Liver (tissue), 9 donors: ENCODE data around the gene IDH3B. TPM values are rescaled to one million over a fixed set of nuclear protein-coding genes. Genes with fewer than 3 reads are reported as not detected.

Source experiments
- DNase-seq: peaks from one replicate; pipeline ENCODE4 v3.0.0-alpha.2; 2017; ENCODE audit warnings: low spot score
- H3K27ac ChIP-seq, 2 donors: one replicate each; pipeline ENCODE4 v1.7.0; 2013; ENCODE audit warnings: inconsistent platforms in 2 of 2, low read length in 2 of 2, control low read depth in 1 of 2, low read depth in 1 of 2, mild to moderate bottlenecking in 1 of 2
- H3K27me3 ChIP-seq, 4 donors: one replicate each; pipeline versions ENCODE4 v1.6.1 to v1.7.0; 2013; ENCODE audit warnings: low read length in 3 of 4, inconsistent platforms in 1 of 4, mild to moderate bottlenecking in 1 of 4, moderate library complexity in 1 of 4; ENCODE audit not compliant: control insufficient read depth in 4 of 4, insufficient read depth in 4 of 4
- H3K36me3 ChIP-seq, 4 donors: one replicate each; pipeline versions ENCODE4 v1.6.1 to v1.7.0; 2013; ENCODE audit warnings: low read length in 3 of 4, mild to moderate bottlenecking in 3 of 4, low read depth in 1 of 4, moderate library complexity in 1 of 4; ENCODE audit not compliant: control insufficient read depth in 4 of 4, insufficient read depth in 3 of 4
- H3K4me1 ChIP-seq, 4 donors: one replicate each; pipeline versions ENCODE4 v1.6.1 to v1.7.0; 2013; ENCODE audit warnings: low read length in 3 of 4, mild to moderate bottlenecking in 3 of 4, moderate library complexity in 1 of 4; ENCODE audit not compliant: control insufficient read depth in 4 of 4, insufficient read depth in 4 of 4
- H3K4me3 ChIP-seq, 3 donors: one replicate each; pipeline versions ENCODE4 v1.6.1 to v1.7.0; 2013; ENCODE audit warnings: low read length in 3 of 3, control low read depth in 1 of 3, low read depth in 1 of 3, mild to moderate bottlenecking in 1 of 3
- H3K9ac ChIP-seq, 2 donors: one replicate each; pipeline ENCODE4 v1.7.0; 2013; ENCODE audit warnings: low read length in 2 of 2, mild to moderate bottlenecking in 2 of 2, moderate library complexity in 2 of 2, control low read depth in 1 of 2, low read depth in 1 of 2
- H3K9me3 ChIP-seq, 4 donors: one replicate each; pipeline versions ENCODE4 v1.6.1 to v1.7.0; 2013; ENCODE audit warnings: low read length in 3 of 4; ENCODE audit not compliant: control insufficient read depth in 4 of 4
- ATF3 ChIP-seq: IDR thresholded peaks from 2 replicates; pipeline ENCODE4 v1.6.1; 2016; ENCODE audit warnings: antibody characterized with exemption
- CTCF ChIP-seq: fragments of 150-350 bp; IDR thresholded peaks from 2 replicates; pipeline ENCODE4 v1.5.1; 2017; ENCODE audit warnings: improper control_type of control experiment, low read depth, low read length; ENCODE audit not compliant: missing input control
- EGR1 ChIP-seq, 2 donors: IDR thresholded peaks; 2 replicates each; pipeline ENCODE4 v1.6.1; 2016 to 2018; ENCODE audit warnings: antibody characterized with exemption in 2 of 2, low read depth in 2 of 2
- FOXA1 ChIP-seq: IDR thresholded peaks from 2 replicates; pipeline ENCODE4 v1.6.1; 2016; ENCODE audit warnings: antibody characterized with exemption
- FOXA2 ChIP-seq: IDR thresholded peaks from 2 replicates; pipeline ENCODE4 v1.6.1; 2016; ENCODE audit warnings: antibody characterized with exemption
- GABPA ChIP-seq, 2 donors: IDR thresholded peaks in 1 of 2; conservative IDR thresholded peaks in 1 of 2; 2 replicates each; pipeline ENCODE4 v1.6.1; 2016; ENCODE audit warnings: antibody characterized with exemption in 2 of 2, mild to moderate bottlenecking in 1 of 2, moderate library complexity in 1 of 2
- HNF4G ChIP-seq: IDR thresholded peaks from 2 replicates; pipeline ENCODE4 v1.6.1; 2016; ENCODE audit warnings: antibody characterized with exemption
- JUND ChIP-seq, 2 donors: IDR thresholded peaks; 2 replicates each; pipeline ENCODE4 v1.6.1; 2016; ENCODE audit warnings: antibody characterized with exemption in 2 of 2
- MAX ChIP-seq: IDR thresholded peaks from 2 replicates; pipeline ENCODE4 v1.6.1; 2016; ENCODE audit warnings: antibody characterized with exemption
- NR2F2 ChIP-seq: IDR thresholded peaks from 2 replicates; pipeline ENCODE4 v1.6.1; 2016; ENCODE audit warnings: antibody characterized with exemption
- RAD21 ChIP-seq, 2 donors: IDR thresholded peaks; 2 replicates each; pipeline ENCODE4 v1.6.1; 2016; ENCODE audit warnings: antibody characterized with exemption in 2 of 2, mild to moderate bottlenecking in 2 of 2
- REST ChIP-seq: IDR thresholded peaks from 2 replicates; pipeline ENCODE4 v1.6.1; 2016; ENCODE audit warnings: antibody characterized with exemption, mild to moderate bottlenecking
- RXRA ChIP-seq, 2 donors: IDR thresholded peaks; 2 replicates each; pipeline ENCODE4 v1.6.1; 2017 to 2018; ENCODE audit warnings: antibody characterized with exemption in 2 of 2, mild to moderate bottlenecking in 1 of 2
- SP1 ChIP-seq: IDR thresholded peaks from 2 replicates; pipeline ENCODE4 v1.6.1; 2018; ENCODE audit warnings: antibody characterized with exemption, mild to moderate bottlenecking
- TAF1 ChIP-seq: conservative IDR thresholded peaks from 2 replicates; pipeline ENCODE4 v1.6.1; 2016; ENCODE audit warnings: antibody characterized with exemption, mild to moderate bottlenecking
- YY1 ChIP-seq: IDR thresholded peaks from 2 replicates; pipeline ENCODE4 v1.6.1; 2016; ENCODE audit warnings: antibody characterized with exemption, mild to moderate bottlenecking
- ZBTB33 ChIP-seq: IDR thresholded peaks from 2 replicates; pipeline ENCODE4 v1.6.1; 2016; ENCODE audit warnings: antibody characterized with exemption
- WGBS: extraction: QIAGEN DNeasy Blood & Tissue Kit; methylation state at CpG from one replicate; pipeline ENCODE4 v1.1.7; 2013; 5-methylcytosine and 5-hydroxymethylcytosine counted together
- polyA plus RNA-seq, 2 donors: library from polyadenylated mRNA; stranded (reverse) in 1 of 2; unstranded in 1 of 2; fragments of 200-250 nt in 1 of 2; fragments of >200 nt in 1 of 2; fragmentation: Nextera tagmentation in 1 of 2; extraction: Ambion mirVana in 1 of 2; gene quantifications; one replicate each; pipeline versions ENCODE4 v1.2.1 to v1.2.3, GENCODE V29; 2013 to 2015
- total RNA-seq, 2 donors: library from RNA; depleted of rRNA; stranded (reverse); fragments of >200 nt; gene quantifications; one replicate each; pipeline ENCODE4 v1.2.3, GENCODE V29; 2014
- donor health status: healthy.
- donor health status: healthy.
- donor health status: healthy.
- donor health status: healthy.
- donor health status: healthy.

Gene IDH3B
- total and polyA plus RNA-seq, 4 donors: 34.3 to 68.6 (median 52.7) TPM

- TF ChIP-seq REST: no peak
Measured at GRCh38 chr20:2633381-2633780, 30.6 kb downstream of the IDH3B start (continued).

GRCh38 chr20:2631228-2631627, 32.8 kb downstream of the IDH3B start:
- Histone ChIP-seq H3K4me3 (no peak overlapping the region), H3K27me3 (peaks cover 0 to 3% (median 2%) of the 10 kb centered on the region in 4 donors), H3K9ac (no peak overlapping the region), H3K27ac (no peak overlapping the region), H3K9me3 (peaks cover 0 to 7% (median 1%) of the 10 kb centered on the region in 4 donors), H3K36me3 (no peaks in the 10 kb centered on the region), H3K4me1 (peaks cover 0 to 2% (median 0%) of the 10 kb centered on the region in 4 donors)
- DNase-seq: no peak
- no peak for TF ChIP-seq RAD21 (IDR thresholded peaks at IDR 0.05)
- no peak for TF ChIP-seq RXRA (IDR thresholded peaks at IDR 0.05)
- TF ChIP-seq ATF3: no peak
- no peak for TF ChIP-seq CTCF
- no peak for TF ChIP-seq SP1
- TF ChIP-seq MAX: no peak
- TF ChIP-seq HNF4G: no peak
- TF ChIP-seq JUND (IDR thresholded peaks at IDR 0.05): no peak
- no peak for TF ChIP-seq NR2F2
- no peak for TF ChIP-seq TAF1
- TF ChIP-seq GABPA (IDR thresholded peaks at IDR 0.05 in 1 of 2, conservative IDR thresholded peaks at IDR 0.05 in 1 of 2): no peak
- TF ChIP-seq FOXA1: no peak
- TF ChIP-seq EGR1 (IDR thresholded peaks at IDR 0.05; ENCODE audit: low read depth in 2 of 2): no peak
- TF ChIP-seq REST: no peak
- TF ChIP-seq ZBTB33: no peak
- TF ChIP-seq FOXA2: no peak
- no peak for TF ChIP-seq YY1
- 29% methylated on average over 1 of the region's 1 CpG for WGBS
